HEK293T (cell line): ENCODE data around the gene FOCAD.

Source experiments
- CTCF ChIA-PET: fragments of 350-600 bp; formaldehyde crosslinking; extraction: SDS; loops from one replicate; lab custom pipeline; 2021; ENCODE audit warnings: antibody characterized with exemption, inconsistent platforms; lab: Yijun Ruan, JAX
- POLR2A ChIA-PET: fragments of 350-600 bp; formaldehyde crosslinking; extraction: SDS; loops from one replicate; lab custom pipeline; 2020; ENCODE audit warnings: antibody characterized with exemption, inconsistent platforms; lab: Yijun Ruan, JAX
- DNase-seq: peaks from one replicate; pipeline ENCODE4 v3.0.0; 2012; ENCODE audit warnings: mixed read lengths; ENCODE audit errors: extremely low spot score
- ARNT ChIP-seq: fragments of 450-650 bp; IDR thresholded peaks from 2 replicates; pipeline ENCODE4 v1.6.1; 2017; ENCODE audit warnings: mild to moderate bottlenecking
- BHLHE40 ChIP-seq: fragments of 450-650 bp; IDR thresholded peaks from 2 replicates; pipeline ENCODE4 v1.6.1; 2016; ENCODE audit warnings: mild to moderate bottlenecking, moderate library complexity, borderline replicate concordance
- CTBP1 ChIP-seq: fragments of 450-650 bp; IDR thresholded peaks from 2 replicates; pipeline ENCODE4 v1.6.1; 2016; ENCODE audit warnings: borderline replicate concordance
- ELF4 ChIP-seq: fragments of 450-650 bp; IDR thresholded peaks from 2 replicates; pipeline ENCODE4 v1.6.1; 2017; ENCODE audit warnings: antibody characterized with exemption
- FOXA1 ChIP-seq: fragments of 450-650 bp; IDR thresholded peaks from 2 replicates; pipeline ENCODE4 v1.6.1; 2016; ENCODE audit warnings: mild to moderate bottlenecking
- FOXK2 ChIP-seq: fragments of 450-650 bp; IDR thresholded peaks from 2 replicates; pipeline ENCODE4 v1.6.1; 2016; ENCODE audit warnings: mild to moderate bottlenecking
- FOXM1 ChIP-seq: fragments of 450-650 bp; IDR thresholded peaks from 2 replicates; pipeline ENCODE4 v1.6.1; 2017; ENCODE audit warnings: mild to moderate bottlenecking, borderline replicate concordance
- HDGF ChIP-seq: fragments of 450-650 bp; IDR thresholded peaks from 2 replicates; pipeline ENCODE4 v1.6.1; 2017; ENCODE audit warnings: antibody characterized with exemption, borderline replicate concordance
- L3MBTL2 ChIP-seq: fragments of 450-650 bp; conservative IDR thresholded peaks from 2 replicates; pipeline ENCODE4 v1.6.1; 2016; ENCODE audit warnings: mild to moderate bottlenecking
- LEF1 ChIP-seq: fragments of 450-650 bp; IDR thresholded peaks from 2 replicates; pipeline ENCODE4 v1.6.1; 2017; ENCODE audit warnings: mild to moderate bottlenecking, borderline replicate concordance
- NFRKB ChIP-seq: fragments of 450-650 bp; IDR thresholded peaks from 2 replicates; pipeline ENCODE4 v1.6.1; 2016; ENCODE audit warnings: mild to moderate bottlenecking, moderate library complexity
- PKNOX1 ChIP-seq: fragments of 450-650 bp; IDR thresholded peaks from 2 replicates; pipeline ENCODE4 v1.6.1; 2016
- SP1 ChIP-seq: fragments of 450-650 bp; IDR thresholded peaks from 2 replicates; pipeline ENCODE4 v1.6.1; 2017
- SUZ12 ChIP-seq: fragments of 450-650 bp; IDR thresholded peaks from 2 replicates; pipeline ENCODE4 v1.6.1; 2016; ENCODE audit warnings: mild to moderate bottlenecking
- TARDBP ChIP-seq: fragments of 450-650 bp; IDR thresholded peaks from 2 replicates; pipeline ENCODE4 v1.6.1; 2016
- ZNF384 ChIP-seq: fragments of 450-650 bp; IDR thresholded peaks from 2 replicates; pipeline ENCODE4 v1.6.1; 2016

The FOCAD gene

GRCh38 chr9:21031091-21031807 lies 347.2 kb downstream of the FOCAD start, which contains the start of gene HACD4:
Gene HACD4 (minus strand): TSS chr9:21031640. CDS start chr9:21031590, 50 bp downstream.
- TF ChIP-seq ELF4 (no peak), TARDBP (no peak), FOXK2 (no peak), BHLHE40 (no peak), SUZ12 (no peak), HDGF (no peak), CTBP1 (no peak), NFRKB (no peak)
- CTCF ChIA-PET = no interaction called here
- POLR2A ChIA-PET = no interaction called here
- no peak for DNase-seq

DNA sequence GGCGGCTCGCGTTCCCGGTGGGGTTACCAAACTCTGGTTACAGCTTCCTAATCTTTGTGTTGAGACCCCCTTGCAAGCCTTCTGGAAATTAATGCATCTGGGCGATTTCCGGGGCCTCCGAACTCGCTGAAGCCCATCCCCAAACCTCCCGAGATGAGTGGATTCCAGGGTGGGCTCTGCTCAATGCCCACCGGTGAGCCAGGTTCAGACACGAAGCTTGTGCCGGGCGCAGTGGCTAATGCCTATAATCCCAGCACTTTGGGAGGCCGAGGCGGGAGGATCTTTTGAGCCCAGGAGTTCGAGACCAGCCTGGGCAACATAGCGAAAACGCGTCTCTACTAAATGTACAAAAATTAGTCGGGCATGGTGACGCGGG lies 347.7 kb downstream of the FOCAD start:
- TF ChIP-seq NFRKB (no peak), TARDBP (no peak), PKNOX1 (no peak), HDGF (no peak), FOXK2 (no peak), ARNT (no peak), FOXM1 (no peak), ZNF384 (no peak), ELF4 (no peak), BHLHE40 (no peak), SUZ12 (no peak), SP1 (no peak), CTBP1 (no peak), L3MBTL2 (no peak), LEF1 (no peak), FOXA1 (no peak)
- POLR2A ChIA-PET = no interaction called here
- DNase-seq = no peak
- CTCF ChIA-PET = no interaction called here

DNA sequence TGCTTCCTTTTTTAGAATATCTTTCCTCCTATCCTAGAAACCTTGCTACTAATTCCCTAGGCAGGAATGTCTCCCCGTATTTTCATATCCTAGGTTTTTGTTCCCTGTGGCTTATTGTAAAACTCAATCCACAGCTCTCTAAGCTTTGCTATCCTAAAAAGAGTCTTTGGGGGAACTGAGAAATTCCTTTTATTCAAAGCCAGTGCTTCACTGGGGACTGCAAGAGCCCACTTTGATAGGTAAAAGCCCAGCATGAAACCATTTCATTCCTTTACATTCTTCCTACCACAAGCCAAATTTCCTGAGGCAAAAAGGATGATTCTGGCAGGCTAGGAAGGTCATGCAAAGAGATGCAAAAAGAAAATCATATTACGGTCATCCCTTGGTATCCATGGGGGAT lies 353.2 kb downstream of the FOCAD start:
- ChIA-PET CTCF (no interaction called here), POLR2A (no interaction called here)
- no peak for DNase-seq
- TF ChIP-seq ARNT (no peak), FOXA1 (no peak), FOXK2 (no peak), ZNF384 (no peak), SUZ12 (no peak), TARDBP (no peak), L3MBTL2 (no peak)

DNA sequence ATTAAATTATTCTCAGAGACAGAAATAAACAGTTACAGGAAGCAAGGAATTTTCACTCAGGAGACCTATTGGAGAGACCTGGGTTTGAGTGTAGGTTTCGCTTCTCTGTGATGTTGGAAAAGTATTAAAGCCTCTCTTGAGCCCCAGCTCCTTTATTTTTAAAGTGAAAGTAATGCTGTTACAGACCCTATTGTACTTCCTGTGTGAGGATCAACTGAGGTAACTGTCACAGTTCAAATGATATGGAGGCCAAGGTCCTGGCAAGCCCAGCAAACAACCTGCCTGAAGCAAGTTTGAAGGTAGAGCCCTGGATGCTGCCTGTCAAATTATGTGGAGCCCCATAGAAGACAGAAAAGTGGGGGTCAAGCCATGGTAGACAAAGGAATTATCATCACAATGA lies 355.2 kb downstream of the FOCAD start:
- POLR2A ChIA-PET = no interaction called here
- CTCF ChIA-PET = interaction anchor here (0.7 kb wide), 1 partner anchor 188 kb away, joined by 3 read pairs; no protein-coding TSS in a partner anchor
- TF ChIP-seq FOXA1 (no peak), ELF4 (no peak), L3MBTL2 (no peak), ZNF384 (no peak), ARNT (no peak), TARDBP (no peak), NFRKB (no peak), BHLHE40 (no peak), LEF1 (no peak), PKNOX1 (no peak), FOXK2 (no peak), SP1 (no peak), CTBP1 (no peak), SUZ12 (no peak), HDGF (no peak), FOXM1 (no peak)
- DNase-seq = no peak

GRCh38 chr9:21042466-21042865 lies 358.4 kb downstream of the FOCAD start:
- TF ChIP-seq ELF4 (no peak), L3MBTL2 (no peak), SUZ12 (no peak), NFRKB (no peak), TARDBP (no peak), SP1 (no peak), LEF1 (no peak), FOXM1 (no peak), ARNT (no peak)
- CTCF ChIA-PET = no interaction called here
- DNase-seq = no peak
- POLR2A ChIA-PET = no interaction called here

GRCh38 chr9:21043841-21044240 lies 359.8 kb downstream of the FOCAD start:
- CTCF ChIA-PET = no interaction called here
- TF ChIP-seq CTBP1 (no peak), PKNOX1 (no peak)
- POLR2A ChIA-PET = no interaction called here
- no peak for DNase-seq
